Measurements from ENCODE around the gene COMMD2.

- TF ChIP-seq POLR2AphosphoS5 (IDR thresholded peaks at IDR 0.05; ENCODE audit: low read depth, low read length) (no peak), POLR2A (IDR thresholded peaks at IDR 0.05; ENCODE audit: low read depth, low read length) (no peak)
These were observed 31.3 kb upstream of the COMMD2 start for GRCh38 chr3:149783576-149783975.
